GM15510 (cell line): ENCODE measurements around the gene EPS8.

Experiments
- POLR2A ChIP-seq: IDR thresholded peaks from 3 replicates; pipeline ENCODE4 v1.6.1; 2011; ENCODE audit warnings: borderline replicate concordance; ENCODE audit not compliant: insufficient read length; ENCODE audit errors: extremely low read depth

Gene EPS8

GRCh38 chr12:15638231-15638630 lies 151.0 kb downstream of the EPS8 start:
- TF ChIP-seq POLR2A = no peak

- TF ChIP-seq POLR2A = no peak
Observed at GRCh38 chr12:15636060-15636890, 152.9 kb downstream of the EPS8 start.

- TF ChIP-seq POLR2A = no peak
Observed at GRCh38 chr12:15634010-15634683, 155.0 kb downstream of the EPS8 start.

- no peak for TF ChIP-seq POLR2A
Observed at GRCh38 chr12:15633201-15633600, 156.0 kb downstream of the EPS8 start.

GRCh38 chr12:15632708-15633107 lies 156.5 kb downstream of the EPS8 start:
- no peak for TF ChIP-seq POLR2A

GRCh38 chr12:15631007-15631715 lies 158.0 kb downstream of the EPS8 start:
- TF ChIP-seq POLR2A = no peak

GRCh38 chr12:15629761-15630160 lies 159.4 kb downstream of the EPS8 start:
- no peak for TF ChIP-seq POLR2A

GRCh38 chr12:15629108-15629507 lies 160.1 kb downstream of the EPS8 start:
- TF ChIP-seq POLR2A = no peak

- no peak for TF ChIP-seq POLR2A
Observed at GRCh38 chr12:15627995-15628945, 160.9 kb downstream of the EPS8 start.

- no peak for TF ChIP-seq POLR2A
Observed at GRCh38 chr12:15625075-15625474, 164.1 kb downstream of the EPS8 start.

GRCh38 chr12:15620741-15621539 lies 168.2 kb downstream of the EPS8 start:
- no peak for TF ChIP-seq POLR2A

GRCh38 chr12:15613981-15614380 lies 175.2 kb downstream of the EPS8 start:
- TF ChIP-seq POLR2A = no peak

GRCh38 chr12:15608941-15609340 lies 180.2 kb downstream of the EPS8 start:
- no peak for TF ChIP-seq POLR2A
